Measurements from ENCODE around the gene NANOS3. TPM values are rescaled to one million over a fixed set of nuclear protein-coding genes. Genes with fewer than 3 reads are reported as not detected.

Gene NANOS3
- total RNA-seq, 2 experiments from 2014 or later: 0.48 TPM; not detected in 1

DNA sequence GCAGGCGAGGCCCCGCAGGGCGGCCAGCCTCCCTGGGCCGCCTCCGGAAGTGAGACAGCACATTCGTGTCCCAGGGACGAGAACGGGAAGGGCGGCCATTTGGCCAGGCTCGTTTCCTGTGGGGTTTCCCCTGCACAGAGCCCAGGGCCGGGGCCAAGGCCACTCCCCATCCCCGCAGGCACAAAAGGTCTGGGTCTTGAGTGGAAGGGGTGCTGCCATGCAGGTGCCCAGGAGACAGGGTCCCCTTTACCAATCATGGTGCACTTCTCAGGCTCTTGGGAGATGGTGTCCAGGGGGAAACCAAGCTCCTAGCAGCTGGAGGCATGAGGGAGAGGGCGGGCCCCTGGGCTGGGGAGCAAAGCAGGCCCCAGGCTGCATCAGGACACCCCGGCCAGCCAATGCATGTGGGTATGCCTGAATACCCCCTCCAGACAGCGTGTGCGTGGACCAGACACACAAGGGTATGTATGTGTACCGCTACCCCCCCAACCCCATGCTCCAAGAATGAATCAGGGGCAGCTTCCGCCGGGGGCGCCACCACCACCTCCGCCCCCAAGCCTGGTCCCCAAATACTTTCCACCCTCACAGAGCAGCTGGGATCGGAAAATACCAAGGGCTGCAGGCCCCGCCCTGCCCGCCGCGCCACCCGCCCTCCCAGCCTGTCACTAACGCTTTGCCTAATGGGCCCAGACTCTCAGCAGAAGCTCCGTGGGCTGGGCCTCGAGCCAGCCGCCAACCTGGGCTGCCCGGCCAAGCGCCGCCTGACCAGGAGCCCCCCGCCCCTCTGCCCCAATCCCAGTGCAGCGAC lies 37.6 kb upstream of the NANOS3 start:
- Mint-ChIP-seq H3K4me3 (peak overlapping the region; percentile 94), H3K9me3 (no peaks in the 10 kb centered on the region), H3K36me3 (ENCODE audit: low read depth) (peaks cover 48% of the 10 kb centered on the region), H3K27ac (peak overlapping the region; percentile 90), H3K4me1 (peaks cover 58% of the 10 kb centered on the region), H3K27me3 (no peaks in the 10 kb centered on the region)
- POLR2A ChIA-PET: interaction anchor here (0.5 to 1.1 kb wide), 3 partner anchors 47 to 536 kb away, joined by 4 to 7 read pairs (median 5); no protein-coding TSS in a partner anchor
- peak; percentile 85 for DNase-seq
- CTCF ChIA-PET: interaction anchor here (0.5 to 1.2 kb wide), 5 partner anchors 13 to 51 kb away, joined by 3 to 4 read pairs (median 3); no protein-coding TSS in a partner anchor

DNA sequence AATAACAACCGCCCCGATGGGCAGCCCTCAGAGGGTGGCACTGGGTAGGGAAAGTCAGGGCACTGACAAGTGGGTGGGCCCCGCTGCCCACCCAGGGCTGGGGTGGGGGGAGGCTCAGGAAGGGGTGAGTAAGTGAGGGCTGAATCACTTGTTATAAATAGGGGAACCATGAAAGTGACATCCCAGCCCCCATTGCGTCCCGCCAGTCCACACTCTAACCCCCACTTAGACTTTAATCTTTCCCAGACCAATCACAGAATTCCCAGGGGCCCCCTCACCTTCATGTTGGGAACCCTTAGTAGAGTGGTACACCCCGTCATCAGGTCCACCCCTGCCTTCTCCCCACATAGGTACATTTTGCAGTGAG lies 37.0 kb upstream of the NANOS3 start:
- H3K4me3 Mint-ChIP-seq: peak overlapping the region; percentile 94
- DNase-seq: no peak
- ChIA-PET POLR2A (interaction anchor here (0.5 to 1.1 kb wide), 4 partner anchors 48 to 688 kb away, joined by 3 to 7 read pairs (median 4); no protein-coding TSS in a partner anchor), CTCF (interaction anchor here (0.6 to 1.0 kb wide), 2 partner anchors 19 to 23 kb away, joined by 3 to 4 read pairs; no protein-coding TSS in a partner anchor)
- H3K9me3 Mint-ChIP-seq: no peaks in the 10 kb centered on the region
- H3K27ac Mint-ChIP-seq: peak overlapping the region; percentile 90
- H3K36me3 Mint-ChIP-seq (ENCODE audit: low read depth): peaks cover 45% of the 10 kb centered on the region
- H3K27me3 Mint-ChIP-seq: no peaks in the 10 kb centered on the region
- peaks cover 58% of the 10 kb centered on the region for H3K4me1 Mint-ChIP-seq

DNA sequence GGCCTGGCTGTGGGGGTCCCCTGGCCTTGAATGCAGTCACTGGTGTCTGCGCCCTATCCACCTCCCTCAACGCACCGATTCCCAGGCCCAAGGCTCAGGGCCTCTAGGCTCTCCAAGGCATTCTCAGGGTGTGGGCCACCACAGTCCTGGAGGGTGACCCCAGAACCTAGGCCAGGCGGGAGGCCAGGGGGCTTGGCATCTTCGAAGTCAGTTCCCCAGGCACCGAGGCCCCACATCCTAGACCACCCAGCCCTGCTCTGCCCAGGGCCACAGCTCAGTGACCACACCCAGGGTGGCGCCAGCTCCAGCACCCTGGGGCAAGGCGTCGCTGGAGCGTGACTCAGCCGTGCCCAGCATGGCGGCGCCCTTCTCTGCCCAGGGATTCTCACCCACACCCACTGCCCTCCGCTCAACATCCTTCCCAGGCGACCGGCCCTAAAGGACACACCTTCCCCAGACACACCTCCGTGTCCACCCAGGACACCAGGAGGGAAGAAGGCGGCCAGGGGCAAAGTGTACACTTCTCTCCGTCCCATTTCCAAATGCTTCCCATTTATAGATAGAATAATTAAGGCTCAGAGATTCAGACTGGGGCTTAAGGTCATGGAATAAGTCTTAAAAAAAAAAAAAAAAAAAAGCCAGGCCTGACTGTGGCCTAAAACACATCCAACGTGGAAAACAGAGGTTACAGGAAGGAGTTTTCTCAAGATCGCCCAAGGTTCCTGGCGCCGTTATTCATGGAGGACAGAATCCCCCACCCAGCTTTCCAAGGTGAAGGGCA lies 36.4 kb upstream of the NANOS3 start:
- H3K27ac Mint-ChIP-seq: peak overlapping the region; percentile 90
- peak overlapping the region; percentile 94 for H3K4me3 Mint-ChIP-seq
- H3K9me3 Mint-ChIP-seq: no peaks in the 10 kb centered on the region
- ChIA-PET POLR2A (interaction anchor here (0.5 to 1.1 kb wide), 4 partner anchors 48 to 689 kb away, joined by 3 to 7 read pairs (median 4); no protein-coding TSS in a partner anchor), CTCF (interaction anchor here (1.2 to 1.6 kb wide), 3 partner anchors 21 to 56 kb away, joined by 3 to 4 read pairs (median 3); no protein-coding TSS in a partner anchor)
- H3K4me1 Mint-ChIP-seq: peaks cover 60% of the 10 kb centered on the region
- peaks cover 40% of the 10 kb centered on the region for H3K36me3 Mint-ChIP-seq (ENCODE audit: low read depth)
- no peaks in the 10 kb centered on the region for H3K27me3 Mint-ChIP-seq
- peak; percentile 29 for DNase-seq

DNA sequence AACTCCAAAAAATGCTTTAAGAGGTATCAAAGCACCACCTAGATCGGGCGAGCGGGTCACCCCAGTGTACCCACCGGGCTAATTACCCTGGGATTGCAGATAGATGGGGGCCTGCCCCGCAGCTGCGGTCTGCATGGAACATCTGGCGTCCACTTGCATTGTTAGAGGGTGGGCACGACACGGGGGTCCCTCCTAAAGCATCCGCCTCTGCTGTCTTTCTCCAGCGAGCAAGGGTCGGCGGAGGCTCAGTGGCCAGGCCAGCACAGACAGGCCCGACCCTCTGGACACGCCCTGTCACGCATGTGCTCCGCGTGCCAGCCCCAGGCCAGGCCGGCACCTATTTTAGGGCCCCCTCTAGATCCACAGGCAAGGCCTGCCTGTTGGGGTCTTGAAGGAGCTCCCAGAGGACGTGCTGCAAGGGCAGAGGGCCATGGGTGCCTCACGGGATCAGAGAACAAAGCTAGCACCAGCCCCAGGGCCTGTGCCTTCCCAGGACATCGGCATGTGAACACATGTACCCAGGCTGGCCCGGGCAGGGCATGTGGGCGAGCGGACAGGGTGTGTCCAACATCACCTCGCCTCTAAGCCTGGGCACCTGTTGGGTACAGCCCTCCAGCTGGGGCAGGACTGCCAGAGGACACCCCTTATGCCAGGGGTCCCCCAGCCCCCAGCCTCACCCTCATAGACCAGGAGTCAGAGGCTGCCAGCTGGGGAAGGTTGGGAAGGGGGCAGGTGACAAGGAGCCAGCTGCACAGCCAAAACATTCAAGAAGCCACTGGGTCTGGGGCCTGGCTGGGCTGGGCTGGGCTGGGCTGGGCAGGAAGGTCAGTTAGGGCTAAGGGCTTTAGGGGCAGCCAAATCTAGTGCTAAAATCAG lies 35.6 kb upstream of the NANOS3 start:
- Mint-ChIP-seq H3K9me3 (no peaks in the 10 kb centered on the region), H3K4me1 (peaks cover 60% of the 10 kb centered on the region), H3K27ac (peak overlapping the region; percentile 90), H3K4me3 (peak overlapping the region; percentile 94), H3K36me3 (ENCODE audit: low read depth) (peaks cover 39% of the 10 kb centered on the region), H3K27me3 (no peaks in the 10 kb centered on the region)
- DNase-seq: peak; percentile 29
- ChIA-PET POLR2A (no interaction called here), CTCF (interaction anchor here (1.2 to 1.6 kb wide), 3 partner anchors 20 to 57 kb away, joined by 3 to 4 read pairs (median 3); no protein-coding TSS in a partner anchor)

DNA sequence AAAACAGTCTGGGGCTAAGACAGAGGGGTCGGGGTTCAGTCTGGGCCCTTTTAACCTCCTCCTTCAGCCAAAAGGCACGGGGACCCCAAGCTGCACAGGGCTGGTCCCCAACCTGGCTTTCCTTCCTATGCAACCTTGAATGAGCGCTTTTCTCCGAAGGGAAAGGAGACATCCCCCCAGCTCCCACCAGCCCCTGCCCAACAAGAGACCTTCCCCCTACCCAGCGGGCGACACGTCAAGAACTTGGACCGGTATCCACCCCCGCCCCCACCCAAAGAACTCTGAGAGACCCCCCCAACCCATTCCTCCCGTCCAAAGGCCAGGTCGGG lies 35.0 kb upstream of the NANOS3 start:
- Mint-ChIP-seq H3K36me3 (ENCODE audit: low read depth) (peaks cover 38% of the 10 kb centered on the region), H3K9me3 (no peaks in the 10 kb centered on the region), H3K4me3 (peak overlapping the region; percentile 94), H3K27me3 (no peaks in the 10 kb centered on the region), H3K4me1 (peaks cover 59% of the 10 kb centered on the region), H3K27ac (peak overlapping the region; percentile 90)
- peak; percentile 18 for DNase-seq
- CTCF ChIA-PET: interaction anchor here (1.2 to 1.6 kb wide), 3 partner anchors 20 to 58 kb away, joined by 3 to 4 read pairs (median 3); no protein-coding TSS in a partner anchor
- POLR2A ChIA-PET: no interaction called here

DNA sequence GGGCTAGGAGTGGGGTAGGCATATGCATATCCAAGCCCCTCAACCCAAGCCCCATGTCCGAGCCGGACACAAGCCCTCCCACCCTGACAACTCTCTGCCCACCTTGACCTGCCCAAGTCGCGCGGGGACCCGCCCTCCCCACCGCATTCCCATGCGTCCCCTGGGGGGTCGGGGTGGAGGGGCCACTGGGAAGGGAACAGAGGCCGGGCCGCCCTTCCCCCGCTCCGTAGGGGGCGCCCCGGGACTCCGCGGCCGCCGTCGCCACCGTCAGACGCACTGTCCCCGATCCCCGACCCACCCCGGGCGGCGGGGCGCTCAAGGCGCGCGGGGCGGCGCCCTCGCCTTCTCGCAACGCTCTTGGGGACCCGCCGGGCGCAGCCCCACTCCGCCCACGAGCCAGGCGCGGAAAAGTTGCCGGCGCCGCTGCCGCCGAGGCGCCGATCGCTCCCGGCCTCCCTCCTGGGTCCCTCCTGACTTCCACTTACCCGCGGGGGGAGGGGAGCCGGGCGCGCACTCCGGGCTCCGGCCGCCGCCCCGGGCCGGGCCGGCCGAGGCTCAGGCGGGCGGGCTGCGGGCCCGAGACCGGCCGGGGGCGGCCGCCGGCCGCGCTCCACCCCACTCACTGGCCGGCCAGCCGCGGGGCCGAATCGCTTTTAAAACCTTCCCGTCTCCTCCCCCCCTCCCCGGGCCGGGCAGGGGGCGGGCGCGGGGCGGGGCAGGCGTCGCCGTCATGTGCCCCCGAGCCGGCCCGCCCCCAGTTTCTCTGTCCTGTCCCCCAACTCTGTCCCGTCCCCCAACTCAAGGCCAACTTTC lies 34.4 kb upstream of the NANOS3 start:
- peaks cover 34% of the 10 kb centered on the region for H3K36me3 Mint-ChIP-seq (ENCODE audit: low read depth)
- H3K4me1 Mint-ChIP-seq: peaks cover 55% of the 10 kb centered on the region
- peak; percentile 70 for DNase-seq
- POLR2A ChIA-PET: no interaction called here
- no peaks in the 10 kb centered on the region for H3K9me3 Mint-ChIP-seq
- H3K4me3 Mint-ChIP-seq: peak overlapping the region; percentile 94
- peak overlapping the region; percentile 90 for H3K27ac Mint-ChIP-seq
- CTCF ChIA-PET: no interaction called here
- no peaks in the 10 kb centered on the region for H3K27me3 Mint-ChIP-seq

DNA sequence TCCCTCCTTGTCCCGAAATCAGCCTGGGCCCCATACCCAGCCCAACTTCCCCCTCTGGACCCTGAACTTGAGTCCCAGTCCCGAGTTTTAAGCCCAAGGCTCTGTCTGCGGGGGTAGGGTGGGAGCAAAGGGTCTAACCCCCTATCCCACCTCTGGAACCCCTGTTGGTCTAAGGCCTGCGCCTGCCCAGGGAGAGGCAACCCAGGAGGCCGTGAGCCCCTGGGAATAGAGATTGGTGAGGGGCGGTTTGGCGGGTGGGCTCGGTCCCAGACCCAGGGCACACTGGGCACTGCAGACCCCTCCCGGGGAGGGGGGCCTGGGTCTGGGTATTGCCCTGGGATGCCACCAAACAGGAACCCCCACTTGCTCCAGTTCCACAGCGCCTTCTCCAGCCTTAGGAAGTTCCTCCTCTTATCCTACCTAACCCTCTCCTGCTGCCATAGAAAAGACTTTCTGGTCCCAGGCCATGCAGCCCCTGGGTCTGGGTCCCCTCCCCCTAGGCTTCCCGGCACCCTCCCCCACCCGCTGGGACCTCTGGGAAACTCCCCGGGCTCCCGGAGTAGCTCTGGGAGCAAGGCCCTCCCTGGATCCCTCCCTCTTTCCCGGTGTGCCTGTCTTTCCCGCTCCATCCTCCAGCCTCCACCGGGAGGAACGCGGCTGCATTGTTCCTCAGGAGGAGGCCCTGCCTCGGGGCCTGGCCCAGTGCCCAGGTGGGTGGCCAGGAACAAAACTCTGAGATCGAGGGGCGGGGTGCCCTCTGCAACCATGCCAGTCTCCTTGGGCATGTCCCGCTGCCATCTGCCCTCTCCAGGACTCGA lies 33.6 kb upstream of the NANOS3 start:
- peaks cover 30% of the 10 kb centered on the region for H3K36me3 Mint-ChIP-seq (ENCODE audit: low read depth)
- DNase-seq: no peak
- peak overlapping the region; percentile 88 for H3K4me3 Mint-ChIP-seq
- POLR2A ChIA-PET: no interaction called here
- H3K9me3 Mint-ChIP-seq: no peaks in the 10 kb centered on the region
- H3K4me1 Mint-ChIP-seq: peaks cover 56% of the 10 kb centered on the region
- no peaks in the 10 kb centered on the region for H3K27me3 Mint-ChIP-seq
- CTCF ChIA-PET: no interaction called here
- peak overlapping the region; percentile 88 for H3K27ac Mint-ChIP-seq

DNA sequence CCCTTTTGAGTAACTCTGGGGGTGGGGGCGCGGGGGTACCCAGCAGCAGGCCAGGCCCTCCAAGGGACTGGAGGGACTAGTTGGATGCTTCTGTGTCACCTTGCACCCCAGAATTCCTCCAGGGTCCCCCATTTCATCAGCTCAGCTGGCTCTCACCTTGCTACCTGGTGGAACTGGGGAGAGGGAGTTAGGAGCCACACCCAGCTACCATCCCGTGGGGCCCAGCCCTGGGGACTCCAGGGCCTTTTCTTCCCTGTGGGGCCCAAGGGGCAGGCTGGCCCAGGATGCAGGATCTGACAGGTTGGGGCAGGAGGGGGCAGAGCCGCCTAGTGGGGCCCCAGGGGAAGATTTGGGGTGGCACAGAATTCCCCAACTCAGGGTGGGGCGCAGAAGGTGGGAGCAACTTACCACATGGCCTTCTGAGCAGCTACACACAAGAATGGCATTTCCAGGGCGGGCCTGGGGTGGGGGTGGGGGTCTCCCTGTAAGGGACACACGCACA lies 32.8 kb upstream of the NANOS3 start:
- H3K27ac Mint-ChIP-seq: peak overlapping the region; percentile 59
- H3K4me1 Mint-ChIP-seq: peaks cover 54% of the 10 kb centered on the region
- POLR2A ChIA-PET: no interaction called here
- DNase-seq: no peak
- H3K27me3 Mint-ChIP-seq: no peaks in the 10 kb centered on the region
- no peaks in the 10 kb centered on the region for H3K9me3 Mint-ChIP-seq
- H3K4me3 Mint-ChIP-seq: peak overlapping the region; percentile 88
- peaks cover 24% of the 10 kb centered on the region for H3K36me3 Mint-ChIP-seq (ENCODE audit: low read depth)
- CTCF ChIA-PET: no interaction called here

DNA sequence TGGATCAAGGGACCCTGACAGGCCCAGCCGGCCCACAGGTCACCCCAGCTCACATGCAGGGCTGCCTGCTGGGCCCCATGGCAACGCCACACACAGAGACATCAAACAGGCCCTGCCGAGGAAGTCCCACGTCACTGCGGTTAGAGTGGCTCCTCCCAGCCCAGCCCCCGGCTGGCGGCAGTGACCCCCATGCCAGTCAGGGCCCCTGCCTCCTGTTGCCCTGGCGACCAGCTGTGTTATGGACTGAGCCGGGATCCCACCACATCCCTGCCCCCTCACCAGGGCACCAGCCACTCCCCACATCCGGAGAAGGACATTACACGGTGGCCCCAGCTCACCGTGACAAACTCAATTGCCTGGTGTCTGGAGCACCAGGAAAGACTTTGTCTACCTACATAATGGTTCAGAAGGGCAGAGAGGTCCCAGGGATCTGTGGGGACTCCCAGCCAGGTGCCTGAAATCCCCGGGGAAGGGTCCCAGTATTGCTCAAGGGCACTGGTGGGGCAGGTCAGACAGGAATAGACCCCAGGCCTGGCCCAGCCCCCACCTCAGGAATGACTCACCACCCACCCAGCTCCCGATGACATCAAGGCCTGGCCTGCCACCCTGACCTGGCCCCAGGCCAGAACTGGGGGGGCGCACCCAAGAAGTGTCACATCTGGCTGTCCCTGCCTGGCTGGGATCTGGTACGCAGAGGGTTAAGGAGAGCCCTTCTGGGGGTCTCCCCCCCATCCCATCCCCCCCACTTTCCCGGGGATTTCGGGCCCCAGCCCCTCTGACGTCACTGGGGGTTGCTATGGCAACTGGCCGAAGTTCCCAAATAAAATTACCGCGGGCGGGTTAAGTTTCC lies 30.2 kb upstream of the NANOS3 start:
- H3K4me1 Mint-ChIP-seq: peaks cover 52% of the 10 kb centered on the region
- peaks cover 6% of the 10 kb centered on the region for H3K36me3 Mint-ChIP-seq (ENCODE audit: low read depth)
- peak; percentile 97 for DNase-seq
- ChIA-PET POLR2A (interaction anchor here (0.6 to 1.5 kb wide), 4 partner anchors 10 to 66 kb away, joined by 3 to 4 read pairs (median 4); no protein-coding TSS in a partner anchor), CTCF (interaction anchor here (0.5 to 8.8 kb wide), 10 partner anchors 10 to 44 kb away, joined by 3 to 69 read pairs (median 4); no protein-coding TSS in a partner anchor)
- no peaks in the 10 kb centered on the region for H3K9me3 Mint-ChIP-seq
- peak overlapping the region; percentile 70 for H3K4me3 Mint-ChIP-seq
- H3K27ac Mint-ChIP-seq: peak overlapping the region; percentile 95
- no peaks in the 10 kb centered on the region for H3K27me3 Mint-ChIP-seq

Measured in activated CD4-positive, alpha-beta T cell treated with anti-CD3 and anti-CD28 coated beads, Interleukin-2, amount 10 ng/mL, durations not matched to agents 7 days and 5 days (primary cell).